GM19025 (cell line): ENCODE measurements around the gene ZNF688.
"Not testable (repeated sequence)": the region's sequence is repeated elsewhere in the genome, so short reads cannot be mapped to it uniquely, and the experiment has no call there.

Experiments used
- ATAC-seq: cut with Tn5 transposase; IDR thresholded peaks from one replicate; pipeline ENCODE4 v1.9.1; 2021; ENCODE audit warnings: mild to moderate bottlenecking, low read depth, moderate library complexity; ENCODE audit not compliant: unreplicated experiment

The ZNF688 gene

DNA sequence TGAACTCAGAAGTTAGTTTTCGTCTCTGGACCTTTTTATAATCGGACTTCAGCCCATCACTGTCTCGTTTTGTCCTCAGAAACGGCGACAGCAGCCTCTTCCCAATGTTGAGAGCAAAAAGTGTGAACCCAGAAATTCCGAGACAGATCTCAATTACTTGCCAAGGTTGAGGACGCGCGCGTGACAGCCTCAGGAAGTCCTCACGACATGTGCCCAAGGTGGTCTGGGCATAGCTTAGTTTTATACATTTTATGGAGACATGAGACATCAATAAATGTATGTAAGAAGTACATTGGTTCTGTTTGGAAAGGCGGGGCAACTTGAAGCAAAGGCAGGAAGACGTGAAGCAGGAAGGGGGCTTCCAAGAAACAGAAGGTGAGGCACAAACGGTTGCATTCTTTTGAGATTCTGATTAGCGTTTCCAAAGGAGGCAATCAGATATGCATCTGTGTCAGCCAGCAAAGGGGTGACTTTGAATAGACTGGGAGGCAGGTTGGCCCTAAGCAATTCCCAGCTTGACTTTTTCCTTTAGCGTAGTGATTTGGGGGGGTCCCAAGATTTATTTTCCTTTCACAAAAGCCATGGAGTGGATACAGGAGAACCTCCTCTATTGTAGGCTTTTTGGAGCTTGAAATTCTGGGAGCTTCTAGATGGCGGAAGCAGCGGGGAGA is 36.3 kb downstream of the ZNF688 start:
- no peak for ATAC-seq

DNA sequence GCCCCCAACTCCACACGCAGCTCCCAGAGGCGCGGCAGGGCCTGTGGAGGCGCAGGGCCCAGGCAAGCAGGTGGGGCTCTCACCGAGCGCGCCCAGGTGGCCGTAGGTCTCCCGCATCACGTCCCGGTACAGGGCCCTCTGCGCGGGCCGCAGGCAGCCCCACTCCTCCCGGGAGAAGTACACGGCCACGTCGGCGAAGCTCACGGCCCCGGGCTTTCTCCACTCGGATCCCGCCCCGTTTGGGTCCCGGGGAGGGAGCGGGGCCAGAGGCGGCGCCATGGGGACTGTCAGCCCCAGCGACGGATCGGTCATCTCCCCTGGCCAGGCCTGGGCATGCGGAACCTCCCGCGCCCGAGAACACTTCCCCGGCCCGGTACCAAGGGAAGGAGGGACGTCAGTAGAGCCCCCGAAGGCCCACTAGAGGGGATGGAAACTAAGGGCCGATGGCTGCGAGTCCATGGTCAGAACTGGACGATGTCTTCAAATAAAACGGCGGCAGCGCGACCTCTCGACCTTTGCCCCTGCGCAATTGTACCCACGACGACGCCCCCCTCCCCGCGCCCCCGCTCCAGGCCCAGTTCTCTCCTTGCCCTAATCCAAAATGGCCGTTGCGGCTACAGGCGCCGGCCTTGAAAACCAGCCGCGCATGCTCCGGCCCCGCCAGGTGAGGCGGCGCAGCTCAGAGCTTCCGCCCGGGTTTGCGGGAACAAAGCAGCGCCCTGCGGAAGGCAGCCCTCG is 37.0 kb downstream of the ZNF688 start, which contains the start of gene ZNF747:
Gene ZNF747 (minus strand): TSS at position 491 of the 738 bp plus-strand sequence. CDS start 179 bp downstream, at position 312.
- ATAC-seq, result peak; percentile 54

- ATAC-seq, result peak; percentile 16
Observed at GRCh38 chr16:30533748-30534367, 37.7 kb downstream of the ZNF688 start.

GRCh38 chr16:30533146-30533522 is 38.4 kb downstream of the ZNF688 start:
- no peak for ATAC-seq

DNA sequence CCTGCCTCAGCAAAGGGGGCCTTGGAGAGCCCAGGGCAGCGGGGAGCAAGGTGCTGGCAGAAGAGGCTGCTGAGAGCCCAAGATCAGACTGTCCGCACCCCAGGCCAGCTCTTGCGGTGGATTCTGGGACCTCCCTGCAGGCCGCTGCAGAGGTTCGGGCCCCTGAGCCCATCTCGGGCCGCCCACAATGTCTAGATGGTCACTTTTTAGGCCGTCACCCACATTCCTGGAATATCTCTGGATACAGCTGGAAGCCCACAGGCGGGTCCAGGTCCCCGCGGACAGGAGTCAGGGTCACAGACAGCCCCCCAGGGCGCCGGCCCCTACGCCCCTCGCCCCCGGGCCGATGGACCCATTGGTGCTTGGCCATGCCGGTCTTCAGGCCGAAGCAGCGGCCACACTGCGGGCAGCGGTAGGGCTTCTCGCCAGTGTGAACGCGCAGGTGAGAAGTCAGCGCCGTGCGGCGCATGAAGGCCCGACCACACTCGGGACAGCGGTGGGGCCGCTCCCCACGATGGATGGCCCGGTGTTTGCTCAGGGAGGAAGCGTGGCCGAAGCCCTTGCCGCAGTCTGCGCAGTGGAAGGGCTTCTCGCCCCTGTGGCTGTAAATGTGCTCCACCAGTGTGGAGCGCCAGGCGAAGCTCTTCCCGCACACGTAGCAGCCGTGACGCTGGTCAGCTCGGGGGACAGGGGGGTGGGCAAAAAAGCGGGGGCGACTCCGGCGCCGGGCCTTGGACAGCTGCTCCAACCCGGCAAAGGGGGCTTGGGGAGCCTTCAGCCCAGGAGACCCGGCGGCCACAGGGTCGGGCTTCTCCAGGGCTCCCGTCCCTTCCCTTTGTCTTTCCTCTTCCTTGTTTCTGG is 39.0 kb downstream of the ZNF688 start:
- no peak for ATAC-seq

GRCh38 chr16:30530163-30531037 is 41.1 kb downstream of the ZNF688 start:
- ATAC-seq, result no peak

DNA sequence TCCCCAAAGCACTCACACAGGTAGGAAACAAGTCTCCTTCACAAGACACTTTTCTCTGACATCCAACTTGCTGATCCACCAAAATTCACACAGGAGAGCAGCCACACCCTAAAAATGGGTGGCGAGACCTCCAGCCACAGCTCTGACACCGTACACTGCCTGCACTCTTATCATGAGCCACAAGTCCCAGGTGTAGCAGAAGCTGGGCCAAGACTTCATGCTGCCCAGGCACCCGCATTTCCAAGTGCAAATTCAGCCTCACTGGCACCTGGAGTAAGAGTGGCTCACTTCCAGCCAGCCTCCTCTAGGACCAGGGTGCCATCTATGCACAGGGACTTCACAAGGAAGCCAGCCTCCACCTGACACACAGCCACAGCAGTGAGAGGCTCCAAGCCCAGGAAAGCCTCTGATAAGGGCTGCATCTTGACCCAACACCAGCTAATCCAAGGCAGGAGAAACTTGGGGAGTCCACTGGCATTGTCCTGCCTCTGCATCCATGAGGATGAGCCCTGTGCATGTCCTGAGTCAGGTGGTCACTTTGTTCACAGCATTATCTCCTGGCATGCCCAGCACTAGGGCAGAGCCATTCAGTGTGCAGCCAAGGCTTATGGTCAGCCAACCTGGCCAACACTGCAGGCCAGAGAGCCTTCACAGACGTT is 42.6 kb downstream of the ZNF688 start:
- no peak for ATAC-seq

DNA sequence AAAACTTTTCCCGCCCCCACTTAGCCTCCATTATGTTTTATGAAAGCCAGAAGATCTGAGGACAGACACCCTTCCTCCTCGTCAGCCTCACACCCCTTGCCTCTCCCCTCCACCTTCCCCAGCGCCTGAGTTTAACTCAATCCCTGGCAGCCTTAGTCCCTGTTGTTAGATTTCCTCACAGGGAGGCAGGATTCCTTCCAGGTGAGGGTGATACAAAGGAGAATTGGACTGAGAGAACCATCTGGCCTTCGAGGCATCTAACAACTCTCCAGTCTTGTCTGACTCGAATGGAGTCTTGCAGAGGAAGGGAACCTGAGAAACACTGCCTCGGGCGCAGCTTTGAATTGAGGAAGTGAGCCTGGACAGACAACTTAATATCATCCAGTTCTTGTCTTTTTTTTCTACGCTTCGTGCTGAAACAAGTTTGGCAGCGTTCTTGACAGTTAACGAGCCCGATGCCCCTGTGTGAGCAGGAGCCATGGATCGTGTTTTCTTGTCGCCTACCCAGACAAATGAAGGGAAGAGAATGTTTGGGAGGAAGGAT is 43.8 kb downstream of the ZNF688 start:
- no peak for ATAC-seq

DNA sequence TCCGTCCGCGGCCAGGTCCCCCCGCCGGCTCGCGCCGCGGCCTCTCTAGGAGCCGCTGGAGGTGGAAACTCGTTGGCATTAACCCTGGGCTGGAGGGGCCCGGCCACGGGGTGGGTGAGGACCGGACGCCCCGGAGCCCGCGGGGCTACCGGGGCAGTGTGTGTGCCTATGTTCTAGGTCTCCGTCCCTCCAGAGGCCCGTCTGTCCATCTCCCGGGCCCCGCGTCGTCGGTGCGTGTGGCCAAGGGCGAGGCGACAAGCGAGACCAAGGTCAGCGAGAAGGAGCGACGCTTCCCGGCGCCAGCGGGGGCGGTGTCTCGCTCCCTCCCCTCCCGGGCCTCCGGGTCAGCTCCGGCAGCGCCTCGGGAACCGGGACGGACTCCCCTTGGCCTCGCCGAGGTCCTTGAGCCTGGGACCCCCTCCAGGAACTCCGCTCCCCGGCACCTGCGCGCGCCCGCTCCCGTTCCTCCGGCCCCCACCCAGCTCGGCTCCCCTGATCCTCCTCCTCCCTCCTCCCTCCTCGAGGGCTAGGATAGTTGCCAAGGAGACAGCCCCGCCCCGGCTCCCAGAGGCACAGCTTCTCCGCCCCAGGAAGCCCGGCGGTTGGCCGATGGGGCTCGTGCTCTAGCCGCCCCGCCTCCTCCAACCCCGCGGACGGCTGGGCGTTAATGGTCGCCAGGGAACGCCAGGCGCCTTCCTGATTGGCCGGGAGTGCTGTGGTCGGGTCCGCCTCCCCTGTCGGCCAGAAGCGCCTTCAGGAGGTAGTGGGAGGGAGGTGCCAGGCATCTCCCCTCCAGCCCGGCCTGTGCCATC is 44.5 kb downstream of the ZNF688 start:
- ATAC-seq, result peak; percentile 81

GRCh38 chr16:30526137-30526822 is 45.2 kb downstream of the ZNF688 start, which contains the start of gene ZNF768:
Gene ZNF768 (minus strand): TSS chr16:30526566. CDS start chr16:30526413, 153 bp downstream.
- ATAC-seq, result peak; percentile 22

DNA sequence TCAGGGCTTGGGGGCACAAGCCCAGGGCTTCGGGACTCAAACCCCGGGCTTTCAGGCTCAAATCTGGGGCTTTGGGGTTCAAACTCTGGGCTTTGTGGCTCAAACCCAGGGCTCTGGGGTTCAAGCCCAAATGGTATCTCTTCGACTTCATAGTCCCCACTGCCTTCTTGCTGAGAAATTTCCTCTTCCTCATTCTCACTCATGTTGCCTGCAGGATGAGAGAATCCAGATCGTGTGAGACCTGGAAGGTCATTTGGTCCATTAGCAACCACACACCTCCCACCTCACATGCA is 45.7 kb downstream of the ZNF688 start:
- no peak for ATAC-seq

DNA sequence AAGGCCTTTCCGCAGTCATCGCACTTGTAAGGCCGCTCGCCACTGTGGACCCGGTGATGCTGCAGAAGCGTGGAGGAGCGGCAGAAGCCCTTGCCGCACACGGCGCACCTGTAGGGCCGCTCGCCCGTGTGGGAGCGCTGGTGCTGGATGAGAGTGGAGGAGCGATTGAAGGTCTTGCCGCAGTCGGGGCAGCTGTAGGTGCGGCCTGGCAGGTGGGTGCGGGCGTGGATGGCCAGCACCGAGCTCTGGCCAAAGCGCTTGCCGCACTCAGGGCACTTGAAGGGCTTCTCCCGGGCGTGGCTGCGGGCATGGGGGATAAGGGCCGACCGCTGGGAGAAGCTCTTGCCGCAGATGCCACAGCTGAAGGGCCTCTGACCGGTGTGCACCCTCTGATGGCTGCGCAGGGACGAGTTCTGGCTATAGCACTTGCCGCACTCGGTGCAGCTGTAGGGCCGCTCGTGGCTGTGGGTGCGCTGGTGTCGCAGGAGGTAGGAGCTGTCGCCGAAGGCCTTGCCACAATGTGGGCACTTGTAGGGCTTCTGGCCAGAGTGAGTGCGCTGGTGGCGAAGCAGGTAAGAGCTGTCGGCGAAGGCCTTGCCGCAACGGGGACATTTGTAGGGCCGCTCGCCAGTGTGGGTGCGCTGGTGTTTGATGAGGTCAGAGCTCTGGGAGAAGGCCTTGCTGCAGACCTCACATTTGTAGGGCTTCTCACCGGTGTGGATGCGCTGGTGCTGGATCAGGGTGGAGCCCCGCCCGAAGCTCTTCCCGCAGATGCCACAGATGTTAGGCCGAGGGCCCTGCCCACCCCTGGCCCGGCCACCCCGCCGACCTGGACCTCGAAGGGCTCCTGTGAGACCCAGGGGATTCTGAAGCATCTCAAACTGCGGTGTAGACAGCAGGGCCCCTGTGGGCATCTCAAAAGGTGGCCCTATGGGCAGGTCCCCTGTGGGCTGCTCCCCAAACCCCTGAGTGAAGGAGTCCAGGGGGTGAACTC is 46.6 kb downstream of the ZNF688 start:
- ATAC-seq, result no peak

- ATAC-seq, result no peak
Observed at GRCh38 chr16:30523768-30524574, 47.5 kb downstream of the ZNF688 start.

DNA sequence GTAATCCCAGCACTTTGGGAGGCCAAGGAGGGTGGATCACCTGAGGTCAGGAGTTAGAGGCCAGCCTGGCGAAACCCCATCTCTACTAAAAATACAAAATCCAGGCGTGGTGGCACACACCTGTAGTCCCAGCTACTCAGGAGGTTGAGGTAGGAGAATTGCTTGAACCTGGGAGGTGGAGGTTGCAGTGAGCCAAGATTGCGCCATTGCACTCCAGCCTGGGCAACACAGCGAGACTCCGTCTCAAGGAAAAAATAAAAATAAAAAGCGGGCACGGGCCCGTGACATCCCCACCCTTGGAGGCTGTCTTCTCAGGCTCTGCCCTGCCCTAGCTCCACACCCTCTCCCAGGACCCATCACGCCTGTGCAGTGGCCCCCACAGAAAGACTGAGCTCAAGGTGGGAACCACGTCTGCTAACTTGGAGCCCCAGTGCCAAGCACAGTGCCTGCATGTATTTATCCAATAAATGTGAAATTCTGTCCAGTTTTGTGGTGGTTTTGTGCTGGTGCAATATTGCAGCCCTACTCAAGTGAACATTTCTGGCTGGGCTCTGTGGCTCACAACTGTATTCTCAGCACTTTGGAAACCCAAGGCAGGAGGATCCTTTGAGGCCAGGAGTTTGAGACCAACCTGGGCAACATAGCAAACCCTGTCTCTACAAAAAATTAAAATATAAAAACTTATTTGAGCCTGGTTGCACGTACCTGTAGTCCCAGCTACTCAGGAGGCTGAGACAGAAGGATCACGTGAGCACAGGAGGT is 48.6 kb downstream of the ZNF688 start:
- ATAC-seq, result not testable (repeated sequence)
